ENCODE data around the gene CASP8. TPM values are rescaled to one million over a fixed set of nuclear protein-coding genes. Genes with fewer than 3 reads are reported as not detected.
"Not testable (repeated sequence)": the region's sequence is repeated elsewhere in the genome, so short reads cannot be mapped to it uniquely, and the experiment has no call there.

The CASP8 gene
- total and polyA plus RNA-seq, 9 donors = 6.7 to 20.2 (median 12.6) TPM

- no peak overlapping the region for H3K4me3 ChIP-seq
- intact Hi-C loops (cut with DNase I) = no loop called here
- no peak for DNase-seq
- TF ChIP-seq POLR2A (IDR thresholded peaks at IDR 0.05) (no peak), CTCF (IDR thresholded peaks at IDR 0.05) (no peak), EP300 (IDR thresholded peaks at IDR 0.05) (no peak)
- WGBS, 3 donors = 91 to 95% (median 93%) methylated on average over 1 of the region's 1 CpG
- H3K4me1 ChIP-seq (ENCODE audit: insufficient read depth) = no peaks in the 10 kb centered on the region
- no peaks in the 10 kb centered on the region for H3K27me3 ChIP-seq
- no peak overlapping the region for H3K27ac ChIP-seq
- H3K36me3 ChIP-seq = no peaks in the 10 kb centered on the region
- no peaks in the 10 kb centered on the region for H3K9me3 ChIP-seq
Observed at GRCh38 chr2:201279079-201279478, 18.7 kb downstream of the CASP8 start.

- TF ChIP-seq POLR2A (IDR thresholded peaks at IDR 0.05) = no peak
- no peak for TF ChIP-seq CTCF (IDR thresholded peaks at IDR 0.05)
- no peak for TF ChIP-seq EP300 (IDR thresholded peaks at IDR 0.05)
- H3K27ac ChIP-seq = no peak overlapping the region
- 95 to 97% (median 95%) methylated on average over 3 of the region's 3 CpGs for WGBS, 3 donors
- intact Hi-C loops (cut with DNase I) = no loop called here
- no peaks in the 10 kb centered on the region for H3K36me3 ChIP-seq
- H3K27me3 ChIP-seq = no peaks in the 10 kb centered on the region
- DNase-seq = no peak
- H3K4me1 ChIP-seq (ENCODE audit: insufficient read depth) = no peaks in the 10 kb centered on the region
- H3K4me3 ChIP-seq = no peak overlapping the region
- H3K9me3 ChIP-seq = no peaks in the 10 kb centered on the region
Observed at GRCh38 chr2:201280191-201281040, 20.1 kb downstream of the CASP8 start.

GRCh38 chr2:201285499-201285898, 25.2 kb downstream of the CASP8 start:
- Histone ChIP-seq H3K36me3 (no peaks in the 10 kb centered on the region), H3K4me3 (no peak overlapping the region), H3K27me3 (no peaks in the 10 kb centered on the region), H3K4me1 (ENCODE audit: insufficient read depth) (no peaks in the 10 kb centered on the region), H3K27ac (no peak overlapping the region), H3K9me3 (no peaks in the 10 kb centered on the region)
- intact Hi-C loops (cut with DNase I) = no loop called here
- WGBS, 3 donors = 97 to 99% (median 98%) methylated on average over 1 of the region's 1 CpG
- no peak for TF ChIP-seq EP300 (IDR thresholded peaks at IDR 0.05)
- no peak for TF ChIP-seq POLR2A (IDR thresholded peaks at IDR 0.05)
- TF ChIP-seq CTCF (IDR thresholded peaks at IDR 0.05) = no peak
- no peak for DNase-seq

GRCh38 chr2:201290457-201291148, 30.3 kb downstream of the CASP8 start:
- H3K27ac ChIP-seq; H3K9me3 ChIP-seq; H3K27me3 ChIP-seq; H3K36me3 ChIP-seq; DNase-seq; H3K4me1 ChIP-seq (ENCODE audit: insufficient read depth); H3K4me3 ChIP-seq; intact Hi-C loops (cut with DNase I): not testable (repeated sequence)
- 87 to 94% (median 90%) methylated on average over 15 of the region's 15 CpGs for WGBS, 3 donors
